HG03064 (cell line): ENCODE results near the gene HDX.
A peak's percentile ranks its signal among the peaks of the same experiment; 100 is the strongest.
"Not testable (repeated sequence)": the region's sequence is repeated elsewhere in the genome, so short reads cannot be mapped to it uniquely, and the experiment has no call there.

ENCODE experiments used
- ATAC-seq: cut with Tn5 transposase; IDR thresholded peaks from one replicate; pipeline ENCODE4 v1.9.1; 2021; ENCODE audit warnings: low read depth; ENCODE audit not compliant: unreplicated experiment

HDX gene

DNA sequence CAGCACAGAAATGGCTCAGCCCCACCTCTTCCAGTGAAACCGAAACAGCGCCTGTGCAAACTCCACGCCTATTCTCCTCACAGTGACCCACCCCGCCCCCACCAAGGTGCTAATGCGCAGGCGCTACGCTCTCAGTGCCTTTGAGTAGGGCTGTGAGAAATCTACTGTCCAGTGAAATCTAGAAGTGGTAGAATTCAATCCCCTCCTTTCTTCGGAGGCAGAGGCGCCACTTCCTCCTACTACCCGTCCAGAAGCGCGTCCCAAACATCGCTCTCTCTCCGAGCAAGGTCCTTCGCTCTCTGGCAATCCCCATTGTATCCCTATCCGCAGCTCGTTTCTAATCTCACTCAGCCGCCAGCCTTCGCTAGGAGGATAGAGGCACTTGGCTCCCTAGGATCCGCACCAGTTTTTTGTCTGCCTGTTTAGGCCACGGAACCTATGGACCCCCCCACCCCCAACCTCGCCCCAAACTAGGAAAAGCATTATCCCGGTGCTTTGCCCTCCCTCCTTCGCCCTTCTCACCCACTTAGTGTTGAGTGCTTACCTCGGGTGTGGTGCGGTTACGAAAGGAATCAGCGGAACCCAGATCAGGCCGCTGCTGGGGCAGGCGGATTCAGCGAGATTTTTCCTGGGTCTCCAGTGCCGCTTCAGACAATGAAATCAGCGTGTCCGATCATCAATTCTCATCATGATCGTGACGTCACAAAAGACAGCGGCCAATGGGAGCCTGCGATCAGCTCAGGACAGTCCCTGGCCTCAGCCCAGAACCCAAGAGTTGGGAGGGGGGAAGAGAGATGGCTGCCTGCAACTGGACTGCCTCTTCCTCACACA, at the start of gene HDX:
Gene HDX (minus strand): TSS at position 656 of the 831 bp plus-strand sequence. CDS start 27,056 bp downstream, outside the sequence.
- ATAC-seq = peak; percentile 79

DNA sequence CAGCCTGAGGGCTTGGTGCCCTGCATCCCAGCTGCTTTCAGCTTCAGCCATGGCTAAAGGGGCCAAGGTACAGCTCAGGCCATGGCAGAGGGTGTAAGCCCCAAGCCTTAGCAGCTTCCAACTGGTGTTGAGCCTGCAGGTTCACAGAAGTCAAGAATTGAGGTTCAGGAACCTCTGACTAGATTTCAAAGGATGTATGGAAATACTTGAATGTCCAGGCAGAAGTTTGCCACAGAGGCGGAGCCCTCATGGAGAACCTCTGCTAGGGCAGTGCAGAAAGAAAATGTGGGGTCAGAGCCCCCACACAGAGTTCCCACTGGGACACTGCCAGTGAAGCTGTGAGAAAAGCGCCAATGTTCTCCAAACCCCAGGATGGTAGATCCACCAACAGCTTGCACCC, 39.1 kb upstream of the HDX start:
- ATAC-seq = not testable (repeated sequence)

GRCh38 chrX:84537627-84538026, 35.4 kb upstream of the HDX start:
- ATAC-seq = not testable (repeated sequence)

DNA sequence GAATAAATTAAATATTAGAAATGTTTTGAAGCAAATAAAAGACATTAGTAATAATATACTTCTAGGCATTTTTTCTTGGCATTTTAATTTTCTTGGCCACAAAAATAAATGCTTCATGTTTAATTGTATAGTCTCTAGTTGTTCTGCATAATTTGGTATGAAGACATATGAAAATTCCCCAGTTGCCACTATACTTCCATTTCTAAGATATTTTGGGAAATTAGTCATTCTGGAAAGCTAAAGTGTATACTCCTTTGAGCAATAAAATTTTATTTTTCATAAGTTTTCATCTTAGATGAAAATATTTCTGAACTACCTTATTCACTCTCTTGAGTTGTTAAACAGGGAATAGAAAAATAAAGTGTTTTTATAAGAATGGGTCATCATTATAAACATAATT, 13.8 kb downstream of the HDX start:
- no peak for ATAC-seq

- peak; percentile 100 for ATAC-seq
Observed at GRCh38 chrX:84487365-84488353, 14.6 kb downstream of the HDX start.

DNA sequence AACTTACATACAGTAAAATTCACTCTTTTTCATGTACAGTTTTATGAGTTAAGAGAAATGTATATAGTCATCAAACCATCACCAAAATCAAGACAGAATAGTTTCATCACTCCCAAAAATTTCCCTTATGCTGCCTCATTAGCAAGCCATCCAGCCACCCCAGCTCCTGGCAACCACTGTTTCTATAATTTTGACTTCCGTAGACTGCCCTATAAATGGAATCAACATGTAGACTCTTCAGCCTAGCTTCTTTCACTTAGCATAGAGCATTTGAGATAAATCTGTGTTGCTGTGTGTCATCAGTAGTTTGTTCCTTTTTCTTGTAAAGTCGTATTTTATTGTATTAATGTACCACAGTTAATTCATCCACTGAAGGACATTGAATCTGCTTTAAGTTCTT, 23.2 kb downstream of the HDX start:
- no peak for ATAC-seq

GRCh38 chrX:84477114-84477513, 25.1 kb downstream of the HDX start:
- no peak for ATAC-seq

DNA sequence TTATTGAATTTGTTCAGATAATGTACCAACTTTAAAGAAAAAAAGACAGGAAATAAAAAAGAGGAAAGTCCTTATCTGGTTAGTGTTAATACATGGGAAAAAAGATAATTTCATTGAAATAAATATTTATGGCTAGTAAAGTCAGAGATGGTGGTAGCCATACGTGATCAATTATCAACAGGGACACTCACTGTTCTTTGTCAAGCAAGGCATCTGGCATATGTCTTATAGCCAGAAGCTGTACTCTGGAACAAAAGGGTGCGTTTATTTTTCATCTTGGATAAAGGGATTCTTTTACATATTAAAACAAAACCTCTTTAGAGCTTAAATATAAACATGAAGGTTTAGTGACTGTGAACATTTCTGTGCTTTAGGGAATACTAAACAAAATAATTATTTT, 26.7 kb downstream of the HDX start:
- ATAC-seq = no peak

DNA sequence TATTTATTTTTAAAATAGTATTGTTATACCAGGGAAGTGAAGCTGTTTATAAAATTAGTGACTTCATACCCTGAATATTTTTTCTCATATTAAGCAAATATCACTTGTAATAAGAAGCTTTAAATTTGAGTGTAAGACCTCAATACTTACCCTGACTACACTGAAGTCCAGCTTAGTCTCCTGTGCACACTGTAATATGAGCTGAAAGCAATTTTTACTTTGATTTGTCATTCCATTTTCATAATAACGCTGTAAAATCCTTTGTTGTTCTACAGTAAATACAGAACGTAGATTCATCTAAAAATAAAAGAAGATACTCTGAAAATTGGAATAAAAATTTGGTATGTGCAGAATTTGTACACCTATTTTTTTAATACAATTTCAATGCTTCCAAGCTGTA, 27.2 kb downstream of the HDX start:
- ATAC-seq = no peak

- ATAC-seq = no peak
Observed at GRCh38 chrX:84469226-84469625, 33.0 kb downstream of the HDX start.

GRCh38 chrX:84467898-84468297, 34.4 kb downstream of the HDX start:
- no peak for ATAC-seq

DNA sequence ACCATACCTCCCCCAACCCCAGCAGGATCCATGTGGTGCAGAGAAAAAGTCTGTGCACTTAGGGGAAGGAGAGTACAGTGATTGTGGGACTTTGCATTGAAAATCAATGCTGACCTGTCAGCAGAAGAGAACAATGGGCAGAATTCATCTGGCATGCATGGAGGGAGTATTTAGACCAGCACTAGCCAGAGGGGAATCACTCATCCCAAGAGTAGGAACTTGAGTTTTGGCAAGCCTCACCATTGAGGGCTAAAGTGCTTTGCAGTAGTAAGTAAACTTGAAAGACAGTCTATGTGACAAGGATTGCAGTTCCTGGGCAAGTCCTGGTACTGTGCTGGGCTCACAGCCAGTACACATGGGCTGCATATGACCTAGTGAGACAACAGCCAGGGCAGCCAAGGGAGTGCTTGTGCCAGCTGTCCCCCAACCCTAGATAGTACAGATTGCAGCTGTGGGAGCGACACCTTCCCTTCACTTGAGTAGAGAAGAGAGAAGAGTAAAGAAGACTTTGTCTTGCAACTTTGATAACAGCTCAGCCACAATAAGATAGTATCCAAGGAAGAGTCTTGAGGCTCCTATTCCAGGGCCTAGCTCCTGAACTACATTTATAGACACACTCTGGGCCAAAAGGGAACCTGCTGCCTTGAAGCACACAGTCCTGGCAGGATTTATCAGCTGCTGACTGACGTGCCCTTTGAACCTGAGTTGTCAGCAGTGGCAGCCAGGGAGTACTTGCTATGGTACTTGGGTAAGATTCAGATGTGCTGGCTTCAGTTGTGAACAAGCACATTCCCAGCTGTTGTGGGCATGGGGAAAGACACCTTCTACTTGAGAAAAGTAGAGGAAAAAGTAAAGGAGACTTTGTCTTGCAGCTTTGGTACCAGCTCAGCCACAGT, 48.7 kb downstream of the HDX start:
- ATAC-seq = no peak

- no peak for ATAC-seq
Observed at GRCh38 chrX:84441143-84441542, 61.1 kb downstream of the HDX start.

DNA sequence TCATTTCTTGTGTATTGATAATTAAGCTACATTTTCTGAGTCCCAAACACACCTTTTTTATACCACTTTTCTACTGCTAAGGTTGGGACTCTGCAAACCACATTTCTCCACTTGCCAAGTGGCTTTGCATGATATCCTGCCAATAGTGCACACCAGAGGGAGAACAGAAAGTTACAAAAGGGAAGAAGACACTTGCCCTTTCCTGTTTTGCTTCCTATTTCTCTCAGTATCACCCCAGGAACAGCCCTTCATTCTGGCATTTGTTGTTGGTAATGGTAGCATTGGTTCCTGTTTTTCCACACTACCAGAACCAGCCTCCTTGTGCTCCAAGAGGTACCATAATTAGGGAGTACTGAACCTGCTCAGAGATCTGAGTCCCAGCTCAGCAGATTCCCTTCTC, 87.1 kb downstream of the HDX start:
- ATAC-seq = no peak

- ATAC-seq = peak; percentile 75
Observed at GRCh38 chrX:84363663-84364062, 138.6 kb downstream of the HDX start.

DNA sequence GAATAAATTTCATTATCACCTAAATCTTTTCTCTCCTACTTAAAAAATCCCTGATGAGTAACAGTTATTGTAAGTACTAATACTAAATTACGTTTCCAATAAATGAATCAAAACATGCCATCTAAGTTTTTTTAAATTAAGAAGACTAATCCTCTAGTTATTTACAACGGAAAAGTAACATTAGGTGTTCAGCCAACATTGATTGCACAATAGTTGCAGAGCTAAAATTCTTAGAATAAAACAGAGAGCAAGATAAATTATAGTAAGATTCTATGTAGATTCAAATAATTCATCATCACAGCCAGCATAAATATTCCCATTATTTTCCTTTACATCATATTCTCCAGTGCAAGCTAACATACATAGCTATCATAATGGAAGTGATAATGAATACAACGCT, 139.2 kb downstream of the HDX start:
- no peak for ATAC-seq

DNA sequence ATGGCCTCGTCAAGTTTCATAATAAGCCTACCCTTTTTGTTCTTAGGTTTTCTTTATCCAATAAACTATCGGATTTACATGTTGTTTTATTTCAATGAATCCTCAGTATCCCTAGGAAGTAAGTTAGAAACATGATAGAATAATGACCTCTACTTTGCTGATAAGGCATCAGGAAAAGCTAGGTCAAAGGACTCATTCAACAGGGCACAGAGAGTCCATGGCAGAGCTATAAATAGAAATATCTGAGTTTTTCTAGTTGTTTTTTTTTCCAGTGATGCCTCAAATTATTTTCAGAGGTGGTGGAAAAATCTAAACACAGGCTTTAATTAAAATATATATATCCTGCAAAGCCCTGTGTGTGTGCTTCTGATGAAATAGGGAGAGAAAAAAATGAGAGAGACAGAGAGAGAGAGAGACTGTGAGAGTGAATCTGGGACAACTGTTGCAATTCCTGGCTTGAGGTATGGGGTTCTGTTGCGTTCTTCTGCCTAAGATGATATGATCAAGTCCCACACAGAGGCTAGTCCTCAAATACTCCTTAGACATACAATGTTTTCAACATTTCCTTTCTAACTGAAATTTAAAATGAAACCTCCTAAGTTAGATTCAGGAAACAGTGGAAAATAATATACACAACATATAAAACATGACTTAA, 139.9 kb downstream of the HDX start:
- no peak for ATAC-seq

- ATAC-seq = no peak
Observed at GRCh38 chrX:84358271-84358670, 144.0 kb downstream of the HDX start.

- ATAC-seq = no peak
Observed at GRCh38 chrX:84357296-84357695, 145.0 kb downstream of the HDX start.

DNA sequence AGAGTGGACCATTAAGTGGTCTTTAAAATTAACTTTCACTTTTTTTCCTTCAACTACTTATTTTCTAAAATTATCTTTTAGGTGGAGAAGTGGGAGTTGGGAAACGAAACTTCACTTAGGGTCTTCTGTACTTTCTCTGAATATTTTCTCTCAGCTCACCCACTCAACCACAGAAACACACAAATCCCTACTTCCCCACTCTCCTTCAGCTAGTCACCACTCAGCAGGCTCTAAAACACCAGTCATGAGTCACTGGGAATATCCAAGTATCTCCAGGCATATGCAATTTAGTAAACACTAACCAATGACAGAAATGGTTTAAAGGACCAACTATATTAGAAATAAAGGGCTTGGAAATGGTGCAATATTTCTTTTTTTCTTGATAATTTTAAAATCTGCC, 161.3 kb downstream of the HDX start:
- no peak for ATAC-seq
